Gastrocnemius medialis (tissue), 4 donors: ENCODE measurements around the gene CCDC85C. TPM values are rescaled to one million over a fixed set of nuclear protein-coding genes. Genes with fewer than 3 reads are reported as not detected.

Experiments used
- ATAC-seq, 2 donors: fragments of 150-250 bp; one replicate each; pipeline ENCODE4 v1.9.1; 2016
- DNase-seq, 2 donors: peaks; one replicate each; pipeline ENCODE4 v3.0.0-alpha.2; 2019
- H3K27ac ChIP-seq, 4 donors: fragments of 200-600 bp; sonication (generic); 1 replicate in 1 of 4; 2 replicates in 3 of 4; pipeline ENCODE4 v1.5.1; 2016 to 2018; ENCODE audit warnings: mild to moderate bottlenecking in 2 of 4, moderate library complexity in 1 of 4
- H3K27me3 ChIP-seq, 3 donors: fragments of 200-600 bp; sonication (generic) in 2 of 3; 1 replicate in 1 of 3; 2 replicates in 2 of 3; pipeline versions ENCODE4 v1.5.1 to v1.6.0; 2016 to 2019; ENCODE audit warnings: mild to moderate bottlenecking in 1 of 3, moderate library complexity in 1 of 3
- H3K36me3 ChIP-seq, 2 donors: fragments of 200-600 bp; sonication (generic) in 1 of 2; one replicate each; pipeline ENCODE4 v1.5.1; 2017 to 2018
- H3K4me1 ChIP-seq, 2 donors: fragments of 200-600 bp; sonication (generic) in 1 of 2; one replicate each; pipeline ENCODE4 v1.5.1; 2016 to 2017; ENCODE audit warnings: mild to moderate bottlenecking in 2 of 2
- H3K4me3 ChIP-seq, 4 donors: fragments of 200-600 bp; sonication (generic) in 3 of 4; 1 replicate in 1 of 4; 2 replicates in 3 of 4; pipeline ENCODE4 v1.5.1; 2016 to 2019; ENCODE audit warnings: mild to moderate bottlenecking in 2 of 4
- H3K9me3 ChIP-seq, 3 donors: fragments of 200-600 bp; sonication (generic) in 2 of 3; 1 replicate in 1 of 3; 2 replicates in 2 of 3; pipeline ENCODE4 v1.5.1; 2016 to 2019
- POLR2A ChIP-seq, 2 donors: fragments of 450-650 bp; IDR thresholded peaks; one replicate each; pipeline ENCODE4 v1.6.1; 2017; ENCODE audit warnings: antibody characterized with exemption in 2 of 2, mild to moderate bottlenecking in 2 of 2, moderate library complexity in 2 of 2
- in situ Hi-C, 4 donors: fragments of 200-750 bp; cut with MboI; loops; one replicate each; pipeline versions ENCODE4 v1.15.0 to v1.8.0; 2017; ENCODE audit warnings: low sequenced_read_pairs in 4 of 4
- intact Hi-C: fragments of 100-400 bp; cut with DNase I; formaldehyde crosslinking; loops from one replicate; pipeline ENCODE4 v1.15.1; 2023; ENCODE audit warnings: low total_unique reads
- total RNA-seq, 4 donors: library from RNA; depleted of rRNA; stranded (reverse); fragments of >200 nt; gene quantifications; one replicate each; pipeline versions ENCODE4 v1.1.0 to v1.2.3, GENCODE V29; 2016
- TF ChIP-seq, protein P1 (sequence below), 5 experiments: fragments of 450-650 bp in 3 of 5; fragments of 200-600 bp in 2 of 5; sonication (generic) in 2 of 5; IDR thresholded peaks in 4 of 5; conservative IDR thresholded peaks in 1 of 5; 1 replicate in 4 of 5; 2 replicates in 1 of 5; pipeline ENCODE4 v1.5.1; 2016 to 2019; ENCODE audit warnings: antibody characterized with exemption in 5 of 5, mild to moderate bottlenecking in 3 of 5, moderate library complexity in 3 of 5

CCDC85C gene
- total RNA-seq, 4 donors from 2014 or later, result 7.9 to 32.8 (median 15.4) TPM

GRCh38 chr14:99517643-99518381 is 86.2 kb downstream of the CCDC85C start:
- no peaks in the 10 kb centered on the region for H3K36me3 ChIP-seq
- no peaks in the 10 kb centered on the region for H3K4me1 ChIP-seq
- H3K9me3 ChIP-seq, result no peaks in the 10 kb centered on the region
- DNase-seq, result peak in 1 of 2 donors; percentile 11
- peak in 1 of 2 donors; percentile 7 for ATAC-seq
- H3K27ac ChIP-seq, result no peak overlapping the region
- no peak overlapping the region for H3K4me3 ChIP-seq
- H3K27me3 ChIP-seq, result no peaks in the 10 kb centered on the region
- intact Hi-C loops, result loop anchor here (1.0 kb wide), 1 partner anchor 110 kb away; no protein-coding TSS in a partner anchor
- in situ Hi-C loops, result no loop called here
- no peak for TF ChIP-seq POLR2A (IDR thresholded peaks at IDR 0.05)
- TF ChIP-seq, protein P1, sequence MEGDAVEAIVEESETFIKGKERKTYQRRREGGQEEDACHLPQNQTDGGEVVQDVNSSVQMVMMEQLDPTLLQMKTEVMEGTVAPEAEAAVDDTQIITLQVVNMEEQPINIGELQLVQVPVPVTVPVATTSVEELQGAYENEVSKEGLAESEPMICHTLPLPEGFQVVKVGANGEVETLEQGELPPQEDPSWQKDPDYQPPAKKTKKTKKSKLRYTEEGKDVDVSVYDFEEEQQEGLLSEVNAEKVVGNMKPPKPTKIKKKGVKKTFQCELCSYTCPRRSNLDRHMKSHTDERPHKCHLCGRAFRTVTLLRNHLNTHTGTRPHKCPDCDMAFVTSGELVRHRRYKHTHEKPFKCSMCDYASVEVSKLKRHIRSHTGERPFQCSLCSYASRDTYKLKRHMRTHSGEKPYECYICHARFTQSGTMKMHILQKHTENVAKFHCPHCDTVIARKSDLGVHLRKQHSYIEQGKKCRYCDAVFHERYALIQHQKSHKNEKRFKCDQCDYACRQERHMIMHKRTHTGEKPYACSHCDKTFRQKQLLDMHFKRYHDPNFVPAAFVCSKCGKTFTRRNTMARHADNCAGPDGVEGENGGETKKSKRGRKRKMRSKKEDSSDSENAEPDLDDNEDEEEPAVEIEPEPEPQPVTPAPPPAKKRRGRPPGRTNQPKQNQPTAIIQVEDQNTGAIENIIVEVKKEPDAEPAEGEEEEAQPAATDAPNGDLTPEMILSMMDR (IDR thresholded peaks at IDR 0.05 in 4 of 5, conservative IDR thresholded peaks at IDR 0.05 in 1 of 5), result no peak

DNA sequence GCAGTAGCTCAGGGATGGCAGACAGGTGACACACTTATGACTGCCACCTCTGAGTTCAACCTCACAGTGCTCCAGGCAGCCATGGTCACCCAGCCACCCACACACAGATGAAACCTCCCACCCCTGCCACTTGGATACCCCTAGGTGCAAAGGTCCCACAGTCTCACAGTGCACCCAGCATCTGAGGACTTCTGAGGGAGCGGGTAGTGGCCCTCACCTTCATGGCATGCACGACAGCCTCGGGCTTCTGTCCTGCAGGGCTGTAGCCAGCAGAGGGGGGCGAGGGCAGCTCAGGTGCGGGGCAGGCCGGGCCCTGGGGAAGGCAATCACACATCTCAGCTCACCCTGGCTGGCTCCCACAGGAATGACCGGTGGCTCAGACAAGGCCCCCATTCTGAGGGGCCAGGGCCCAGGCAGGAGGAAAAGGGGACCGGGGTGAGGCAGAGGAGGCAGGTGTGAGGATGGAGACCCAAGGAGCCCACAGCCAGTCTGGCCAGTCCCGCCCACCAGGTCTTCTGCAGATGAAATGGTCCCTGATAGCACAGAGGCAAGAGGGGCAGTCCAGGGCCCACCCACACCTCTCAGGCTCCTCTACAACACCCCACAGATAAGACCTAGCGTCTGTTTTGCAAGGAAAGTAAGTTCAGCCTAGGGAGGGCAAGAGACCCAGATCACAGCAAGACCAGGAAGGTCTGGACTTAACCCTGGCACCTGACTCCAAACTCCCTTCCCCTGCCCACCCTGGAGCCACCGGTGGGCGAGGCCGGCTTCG is 87.0 kb downstream of the CCDC85C start:
- DNase-seq (peak in 1 of 2 donors; percentile 10), ATAC-seq (no peak)
- in situ Hi-C loops, result no loop called here
- Histone ChIP-seq H3K36me3 (no peaks in the 10 kb centered on the region), H3K4me1 (no peaks in the 10 kb centered on the region), H3K27me3 (no peaks in the 10 kb centered on the region), H3K4me3 (no peak overlapping the region), H3K9me3 (no peaks in the 10 kb centered on the region), H3K27ac (no peak overlapping the region)
- intact Hi-C loops, result no loop called here
- TF ChIP-seq POLR2A (IDR thresholded peaks at IDR 0.05), result no peak
- TF ChIP-seq, protein P1 (IDR thresholded peaks at IDR 0.05 in 4 of 5, conservative IDR thresholded peaks at IDR 0.05 in 1 of 5), result no peak

GRCh38 chr14:99516156-99516870 is 87.7 kb downstream of the CCDC85C start:
- H3K9me3 ChIP-seq, result no peaks in the 10 kb centered on the region
- H3K4me1 ChIP-seq, result no peaks in the 10 kb centered on the region
- H3K27ac ChIP-seq, result no peak overlapping the region
- no peak for ATAC-seq
- in situ Hi-C loops (no loop called here), intact Hi-C loops (no loop called here)
- H3K36me3 ChIP-seq, result peaks cover 0 to 3% of the 10 kb centered on the region in 2 donors
- DNase-seq, result peak in 1 of 2 donors; percentile 11
- H3K27me3 ChIP-seq, result no peaks in the 10 kb centered on the region
- no peak for TF ChIP-seq POLR2A (IDR thresholded peaks at IDR 0.05)
- TF ChIP-seq, protein P1 (IDR thresholded peaks at IDR 0.05 in 4 of 5, conservative IDR thresholded peaks at IDR 0.05 in 1 of 5), result no peak
- H3K4me3 ChIP-seq, result no peak overlapping the region

DNA sequence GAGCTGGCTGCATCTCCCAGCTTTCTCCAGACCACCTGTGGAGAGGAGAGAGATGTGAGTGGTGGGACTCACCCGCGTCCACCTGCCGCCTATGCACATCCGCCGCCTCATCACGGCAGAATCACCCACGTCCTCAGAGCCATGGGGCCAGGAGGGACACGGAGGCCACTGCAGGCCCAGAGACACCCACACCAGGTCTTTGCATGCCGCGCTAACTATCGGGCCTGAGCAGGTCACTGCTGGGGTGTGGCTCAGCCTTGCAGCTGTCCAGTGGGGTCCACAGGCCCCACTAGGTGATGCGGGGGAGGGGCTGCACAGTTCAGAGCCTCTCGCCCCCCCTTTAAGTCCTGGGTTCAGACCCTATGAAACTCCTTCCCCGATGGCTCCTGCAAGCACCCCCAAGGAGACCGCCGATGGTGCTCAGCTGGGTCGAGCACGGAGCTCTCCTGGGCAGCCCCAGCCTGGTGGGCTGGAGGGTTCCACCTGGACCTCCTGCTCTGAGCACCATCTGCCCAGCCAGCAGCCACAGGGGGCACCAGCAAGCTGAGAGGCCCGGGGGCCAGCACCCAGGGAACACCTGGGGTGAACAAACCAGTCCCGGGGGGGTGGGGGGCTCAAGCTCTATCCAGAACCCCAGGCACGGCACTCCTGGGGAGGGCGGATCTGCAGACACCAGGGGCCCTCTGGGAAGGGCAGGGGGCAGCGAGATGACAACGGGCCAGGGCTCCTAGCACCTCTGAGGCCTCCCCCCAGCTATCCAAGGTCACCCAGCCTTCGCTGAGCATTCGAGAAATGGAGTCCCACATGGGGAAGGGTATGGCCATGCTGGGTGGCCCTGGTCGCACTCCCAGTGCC is 88.5 kb downstream of the CCDC85C start:
- H3K27ac ChIP-seq, result no peak overlapping the region
- TF ChIP-seq, protein P1 (IDR thresholded peaks at IDR 0.05 in 4 of 5, conservative IDR thresholded peaks at IDR 0.05 in 1 of 5), result no peak
- TF ChIP-seq POLR2A (IDR thresholded peaks at IDR 0.05), result no peak
- DNase-seq (no peak), ATAC-seq (no peak)
- in situ Hi-C loops (no loop called here), intact Hi-C loops (no loop called here)
- H3K4me3 ChIP-seq, result no peak overlapping the region
- no peaks in the 10 kb centered on the region for H3K9me3 ChIP-seq
- no peaks in the 10 kb centered on the region for H3K4me1 ChIP-seq
- peaks cover 0 to 11% of the 10 kb centered on the region in 2 donors for H3K36me3 ChIP-seq
- no peaks in the 10 kb centered on the region for H3K27me3 ChIP-seq
